Panc1 (cell line): ENCODE data around the gene APOM.

Experiments used
- POLR2AphosphoS5 ChIP-seq: IDR thresholded peaks from 2 replicates; pipeline ENCODE4 v1.6.1; 2012; ENCODE audit warnings: mild to moderate bottlenecking, low read depth, low read length, moderate library complexity
- SIN3A ChIP-seq: IDR thresholded peaks from 2 replicates; pipeline ENCODE4 v1.6.1; 2012; ENCODE audit warnings: low read depth, mild to moderate bottlenecking, low read length, moderate library complexity, borderline replicate concordance; ENCODE audit not compliant: insufficient read depth
- TCF7L2 ChIP-seq: IDR thresholded peaks from 2 replicates; pipeline ENCODE4 v1.6.1; 2011; ENCODE audit warnings: mild to moderate bottlenecking, low read depth, low read length, inconsistent platforms
- TF ChIP-seq, protein P1 (sequence below): fragments of 450-650 bp; IDR thresholded peaks from 2 replicates; pipeline ENCODE4 v1.5.1; 2017; ENCODE audit warnings: mild to moderate bottlenecking

DNA sequence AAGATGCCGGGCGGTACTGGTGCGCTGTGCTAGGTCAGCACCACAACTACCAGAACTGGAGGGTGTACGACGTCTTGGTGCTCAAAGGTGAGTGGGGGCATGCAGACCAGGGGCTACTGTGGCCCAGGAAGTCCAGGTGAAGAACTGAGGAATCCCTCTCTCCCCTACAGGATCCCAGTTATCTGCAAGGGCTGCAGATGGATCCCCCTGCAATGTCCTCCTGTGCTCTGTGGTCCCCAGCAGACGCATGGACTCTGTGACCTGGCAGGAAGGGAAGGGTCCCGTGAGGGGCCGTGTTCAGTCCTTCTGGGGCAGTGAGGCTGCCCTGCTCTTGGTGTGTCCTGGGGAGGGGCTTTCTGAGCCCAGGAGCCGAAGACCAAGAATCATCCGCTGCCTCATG lies 52.0 kb downstream of the APOM start:
- TF ChIP-seq, protein P1, sequence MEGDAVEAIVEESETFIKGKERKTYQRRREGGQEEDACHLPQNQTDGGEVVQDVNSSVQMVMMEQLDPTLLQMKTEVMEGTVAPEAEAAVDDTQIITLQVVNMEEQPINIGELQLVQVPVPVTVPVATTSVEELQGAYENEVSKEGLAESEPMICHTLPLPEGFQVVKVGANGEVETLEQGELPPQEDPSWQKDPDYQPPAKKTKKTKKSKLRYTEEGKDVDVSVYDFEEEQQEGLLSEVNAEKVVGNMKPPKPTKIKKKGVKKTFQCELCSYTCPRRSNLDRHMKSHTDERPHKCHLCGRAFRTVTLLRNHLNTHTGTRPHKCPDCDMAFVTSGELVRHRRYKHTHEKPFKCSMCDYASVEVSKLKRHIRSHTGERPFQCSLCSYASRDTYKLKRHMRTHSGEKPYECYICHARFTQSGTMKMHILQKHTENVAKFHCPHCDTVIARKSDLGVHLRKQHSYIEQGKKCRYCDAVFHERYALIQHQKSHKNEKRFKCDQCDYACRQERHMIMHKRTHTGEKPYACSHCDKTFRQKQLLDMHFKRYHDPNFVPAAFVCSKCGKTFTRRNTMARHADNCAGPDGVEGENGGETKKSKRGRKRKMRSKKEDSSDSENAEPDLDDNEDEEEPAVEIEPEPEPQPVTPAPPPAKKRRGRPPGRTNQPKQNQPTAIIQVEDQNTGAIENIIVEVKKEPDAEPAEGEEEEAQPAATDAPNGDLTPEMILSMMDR, result no peak
- TF ChIP-seq TCF7L2 (no peak), POLR2AphosphoS5 (no peak), SIN3A (no peak)
